ENCODE measurements around the gene SYAP1. TPM values are rescaled to one million over a fixed set of nuclear protein-coding genes. Genes with fewer than 3 reads are reported as not detected.
"Not testable (repeated sequence)": the region's sequence is repeated elsewhere in the genome, so short reads cannot be mapped to it uniquely, and the experiment has no call there.

The SYAP1 gene
- total and polyA plus RNA-seq, 5 donors: 11.4 to 24.9 (median 17.2) TPM

DNA sequence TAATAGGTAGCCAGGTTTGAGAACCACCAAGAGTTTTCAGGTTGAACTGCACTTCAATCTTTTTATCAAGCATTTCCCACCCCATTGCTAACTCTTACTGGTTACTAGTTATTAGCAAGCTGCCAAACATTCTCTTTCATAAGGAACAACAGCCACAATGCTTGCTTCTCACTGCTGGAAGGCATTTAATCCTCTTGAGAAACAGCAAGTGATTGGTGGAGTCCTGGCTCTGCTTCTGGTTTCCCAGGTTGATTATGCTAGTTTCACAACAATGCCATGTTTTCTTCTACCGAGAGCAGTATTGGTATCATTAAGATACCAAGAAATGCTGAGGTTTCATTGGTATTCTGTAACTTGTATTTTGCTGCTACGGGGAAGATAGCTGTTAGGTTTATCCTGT is 34.6 kb downstream of the SYAP1 start:
- Histone ChIP-seq H3K4me3 (ENCODE audit: low read length) (no peak overlapping the region), H3K4me1 (ENCODE audit: control insufficient read depth, insufficient read depth, low read length) (no peaks in the 10 kb centered on the region), H3K9me3 (ENCODE audit: control insufficient read depth, low read length) (no peaks in the 10 kb centered on the region), H3K27me3 (ENCODE audit: control insufficient read depth, insufficient read depth) (no peaks in the 10 kb centered on the region), H3K27ac (ENCODE audit: low read length) (no peak overlapping the region)
- 97% methylated on average over 2 of the region's 2 CpGs for WGBS
- ATAC-seq (no peak), DNase-seq (no peak)
- intact Hi-C loops (cut with DNase I): no loop called here

DNA sequence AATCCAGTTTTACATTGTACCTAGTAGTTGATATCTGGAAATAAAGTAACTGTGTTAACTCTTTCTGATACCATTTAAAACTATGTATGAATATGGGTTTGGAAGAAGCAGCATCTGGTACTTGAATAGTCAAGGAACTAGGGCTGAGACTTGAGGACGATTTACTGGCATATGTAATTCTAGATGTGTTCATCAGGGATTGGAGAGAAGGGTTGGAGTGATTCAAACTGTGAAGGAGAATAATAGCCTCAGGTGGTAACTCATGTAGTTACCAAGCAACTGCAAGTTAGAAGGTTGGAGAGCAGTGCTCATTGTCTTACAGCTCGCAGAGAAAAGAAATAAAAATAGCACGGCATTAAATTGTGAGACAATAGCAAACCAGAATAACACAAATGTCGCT is 37.3 kb downstream of the SYAP1 start:
- 96% methylated on average over 4 of the region's 4 CpGs for WGBS
- intact Hi-C loops (cut with DNase I): no loop called here
- ATAC-seq (no peak), DNase-seq (no peak)
- Histone ChIP-seq H3K27me3 (ENCODE audit: control insufficient read depth, insufficient read depth) (no peaks in the 10 kb centered on the region), H3K4me1 (ENCODE audit: control insufficient read depth, insufficient read depth, low read length) (no peaks in the 10 kb centered on the region), H3K27ac (ENCODE audit: low read length) (no peak overlapping the region), H3K9me3 (ENCODE audit: control insufficient read depth, low read length) (no peaks in the 10 kb centered on the region), H3K4me3 (ENCODE audit: low read length) (no peak overlapping the region)

DNA sequence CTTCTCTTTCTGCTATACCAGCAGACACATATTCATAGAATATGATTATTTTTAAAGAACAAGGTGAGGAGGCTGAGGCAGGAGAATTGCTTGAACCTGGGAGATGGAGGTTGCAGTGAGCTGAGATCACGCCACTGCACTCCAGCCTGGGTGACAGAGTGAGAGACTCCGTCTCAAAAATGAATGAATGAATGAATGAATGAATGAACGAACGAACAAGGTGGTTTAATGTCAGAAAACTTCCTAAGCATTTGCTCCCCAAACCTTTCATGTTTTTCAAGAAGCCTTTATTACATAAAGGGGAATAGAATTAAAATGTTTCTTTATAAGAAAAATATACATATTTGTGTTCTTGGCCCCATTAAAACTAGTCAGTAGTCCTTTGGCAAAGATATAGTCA is 42.1 kb downstream of the SYAP1 start:
- H3K9me3 ChIP-seq (ENCODE audit: control insufficient read depth, low read length); H3K4me3 ChIP-seq (ENCODE audit: low read length); ATAC-seq; H3K27ac ChIP-seq (ENCODE audit: low read length); H3K4me1 ChIP-seq (ENCODE audit: control insufficient read depth, insufficient read depth, low read length); DNase-seq; intact Hi-C loops (cut with DNase I); H3K27me3 ChIP-seq (ENCODE audit: control insufficient read depth, insufficient read depth): not testable (repeated sequence)
- 92% methylated on average over 4 of the region's 4 CpGs for WGBS

DNA sequence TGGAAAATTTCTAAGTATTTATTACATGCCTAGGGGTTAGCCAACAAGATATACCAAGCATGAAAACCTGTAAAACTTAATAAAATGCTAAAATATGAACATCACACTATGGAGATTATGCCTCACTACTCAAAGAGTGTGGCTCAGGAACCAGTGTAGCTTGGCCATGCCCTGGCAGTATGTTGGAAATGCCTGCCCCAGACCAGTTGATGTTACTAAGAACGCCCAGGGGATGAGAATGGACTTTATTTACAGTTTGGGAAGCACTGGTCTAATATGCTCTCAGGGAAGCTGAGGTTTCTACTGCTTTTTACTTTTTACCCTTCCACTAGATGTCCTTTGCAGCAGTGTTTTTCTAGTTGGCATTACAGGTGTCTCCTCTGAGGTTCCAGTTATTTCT is 43.2 kb downstream of the SYAP1 start:
- H3K27me3 ChIP-seq (ENCODE audit: control insufficient read depth, insufficient read depth): no peaks in the 10 kb centered on the region
- H3K4me3 ChIP-seq (ENCODE audit: low read length): no peak overlapping the region
- H3K27ac ChIP-seq (ENCODE audit: low read length): no peak overlapping the region
- no peak for DNase-seq
- intact Hi-C loops (cut with DNase I): no loop called here
- no peaks in the 10 kb centered on the region for H3K9me3 ChIP-seq (ENCODE audit: control insufficient read depth, low read length)
- H3K4me1 ChIP-seq (ENCODE audit: control insufficient read depth, insufficient read depth, low read length): no peaks in the 10 kb centered on the region
- WGBS: 96% methylated on average over 1 of the region's 1 CpG
- ATAC-seq: no peak

DNA sequence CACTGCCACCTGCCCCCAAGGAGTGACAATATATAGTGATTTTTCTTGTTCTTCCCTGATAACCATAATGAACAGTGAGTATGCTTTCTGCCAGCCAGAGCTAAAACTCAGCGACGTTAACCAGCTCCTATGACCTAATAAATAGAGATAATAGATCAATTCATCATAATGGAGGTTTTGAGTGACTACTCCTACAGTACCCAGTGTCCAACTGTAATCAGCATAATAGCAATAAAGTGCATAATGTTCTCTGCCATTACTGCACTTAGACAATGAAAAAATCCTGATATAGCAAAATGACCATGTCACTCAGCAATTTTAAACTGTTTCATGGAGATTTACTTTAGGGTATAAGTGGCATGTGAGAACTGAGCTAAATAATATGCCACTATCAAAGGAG is 46.2 kb downstream of the SYAP1 start:
- Histone ChIP-seq H3K4me1 (ENCODE audit: control insufficient read depth, insufficient read depth, low read length) (no peaks in the 10 kb centered on the region), H3K27me3 (ENCODE audit: control insufficient read depth, insufficient read depth) (no peaks in the 10 kb centered on the region), H3K9me3 (ENCODE audit: control insufficient read depth, low read length) (no peaks in the 10 kb centered on the region), H3K4me3 (ENCODE audit: low read length) (no peak overlapping the region), H3K27ac (ENCODE audit: low read length) (no peak overlapping the region)
- intact Hi-C loops (cut with DNase I): no loop called here
- ATAC-seq: no peak
- WGBS: 57% methylated on average over 2 of the region's 2 CpGs
- no peak for DNase-seq

DNA sequence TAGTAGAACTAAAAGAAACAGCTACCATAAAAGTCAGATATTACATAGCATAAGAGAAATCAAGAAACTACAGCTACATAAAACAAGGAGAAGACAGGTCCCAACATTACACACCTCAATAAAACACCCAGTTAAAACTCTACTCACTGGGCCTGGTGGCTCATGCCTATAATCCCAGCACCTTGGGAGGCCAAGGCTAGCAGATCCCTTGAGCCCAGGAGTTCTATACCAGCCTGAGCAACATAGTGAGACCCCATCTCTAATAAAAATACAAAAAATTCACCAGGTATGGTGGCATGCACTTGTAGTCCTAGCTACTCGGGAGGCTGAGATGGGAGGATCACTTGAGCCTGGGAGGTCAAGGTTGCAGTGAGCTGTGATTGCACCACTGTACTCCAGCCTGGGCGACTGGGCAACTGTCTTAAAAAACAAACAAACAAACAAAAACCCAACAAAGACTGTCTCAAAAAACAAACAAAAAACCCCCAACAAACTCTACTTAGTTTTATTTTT is 51.6 kb downstream of the SYAP1 start:
- H3K4me1 ChIP-seq (ENCODE audit: control insufficient read depth, insufficient read depth, low read length): no peaks in the 10 kb centered on the region
- H3K9me3 ChIP-seq (ENCODE audit: control insufficient read depth, low read length): no peaks in the 10 kb centered on the region
- no peaks in the 10 kb centered on the region for H3K27me3 ChIP-seq (ENCODE audit: control insufficient read depth, insufficient read depth)
- intact Hi-C loops (cut with DNase I): no loop called here
- no peak overlapping the region for H3K27ac ChIP-seq (ENCODE audit: low read length)
- no peak for DNase-seq
- no peak for ATAC-seq
- H3K4me3 ChIP-seq (ENCODE audit: low read length): no peak overlapping the region
- 76% methylated on average over 2 of the region's 2 CpGs for WGBS

DNA sequence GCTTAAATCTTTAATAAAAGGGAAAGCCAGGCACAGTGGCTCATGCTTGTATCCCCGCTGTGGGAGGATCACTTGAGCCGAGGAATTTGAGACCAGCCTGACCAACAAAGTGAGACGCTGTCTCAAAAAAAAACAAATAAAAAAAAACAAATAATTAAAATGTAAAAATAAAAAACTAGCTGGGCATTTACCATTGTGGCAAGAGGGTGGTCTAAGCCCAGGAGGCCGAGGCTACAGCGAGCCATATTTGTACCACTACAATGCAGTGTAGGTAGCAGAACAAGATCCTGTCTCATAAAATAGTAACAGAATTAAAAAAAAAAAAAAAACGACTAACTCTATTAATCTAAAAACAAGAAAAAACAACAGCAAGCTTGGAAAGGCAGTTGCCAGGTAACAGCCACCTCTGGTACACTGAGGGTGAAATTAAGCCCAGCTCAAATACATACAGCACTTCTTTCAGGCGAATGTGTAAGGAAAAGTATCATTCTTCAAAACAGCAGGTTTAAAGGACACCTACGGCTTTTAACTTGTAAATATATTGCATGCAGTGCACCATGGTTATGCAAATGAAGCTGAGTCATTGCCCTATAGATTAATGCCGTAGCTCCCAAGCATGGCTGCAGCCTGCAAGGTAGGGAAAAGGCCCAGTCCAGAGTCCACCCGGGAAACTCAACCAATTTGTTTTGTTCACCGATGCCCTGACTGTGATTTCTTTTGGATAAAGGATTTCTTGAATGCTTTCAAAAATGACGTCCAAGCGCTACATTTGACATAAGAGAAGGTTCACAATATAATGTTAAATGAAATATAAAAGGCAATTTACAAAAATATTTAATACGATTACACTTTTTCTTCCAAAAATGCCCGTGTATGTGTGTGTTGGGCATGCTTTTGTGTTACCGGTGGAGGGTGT is 52.3 kb downstream of the SYAP1 start:
- Histone ChIP-seq H3K9me3 (ENCODE audit: control insufficient read depth, low read length) (no peaks in the 10 kb centered on the region), H3K4me3 (ENCODE audit: low read length) (no peak overlapping the region), H3K27ac (ENCODE audit: low read length) (no peak overlapping the region), H3K27me3 (ENCODE audit: control insufficient read depth, insufficient read depth) (no peaks in the 10 kb centered on the region), H3K4me1 (ENCODE audit: control insufficient read depth, insufficient read depth, low read length) (no peaks in the 10 kb centered on the region)
- 62% methylated on average over 16 of the region's 16 CpGs for WGBS
- intact Hi-C loops (cut with DNase I): no loop called here
- no peak for DNase-seq
- no peak for ATAC-seq

DNA sequence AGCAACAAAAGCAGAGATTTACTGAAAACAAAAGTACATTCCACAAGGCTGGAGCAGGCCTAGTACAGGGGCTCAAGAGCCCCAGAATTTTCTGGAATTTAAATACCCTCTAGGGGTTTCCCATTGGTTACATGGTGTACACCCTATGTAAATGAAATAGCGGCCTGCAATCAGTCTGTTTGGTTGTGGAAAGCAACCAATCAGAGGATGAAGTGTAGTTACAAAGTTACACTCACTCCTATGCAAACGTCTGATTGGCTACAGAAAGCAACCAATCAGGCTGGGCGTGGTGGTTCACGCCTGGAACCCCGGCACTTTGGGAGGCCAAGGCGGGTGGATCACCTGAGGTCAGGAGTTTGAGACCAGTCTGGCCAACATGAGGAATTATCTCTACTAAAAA is 53.0 kb downstream of the SYAP1 start:
- H3K27ac ChIP-seq (ENCODE audit: low read length): no peak overlapping the region
- WGBS: 95% methylated on average over 6 of the region's 6 CpGs

DNA sequence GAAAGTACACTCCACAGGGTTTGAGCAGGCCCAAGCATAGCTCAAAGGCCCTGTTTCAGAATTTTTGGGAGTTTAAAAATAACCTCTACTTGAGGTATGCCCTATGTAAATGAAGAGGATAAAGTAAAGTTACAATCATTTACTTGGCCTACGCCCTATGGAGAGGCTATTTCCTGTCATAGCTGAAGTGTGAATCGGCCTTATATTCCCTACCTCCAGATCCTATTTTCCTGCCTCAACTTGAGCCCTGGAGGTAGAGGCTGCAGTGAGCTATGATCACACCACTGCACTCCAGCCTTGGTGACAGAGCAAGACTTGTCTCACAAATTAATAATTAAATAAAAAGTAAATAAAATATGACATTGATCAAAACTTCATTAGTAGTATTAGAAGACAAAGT is 55.3 kb downstream of the SYAP1 start:
- 90% methylated on average over 2 of the region's 2 CpGs for WGBS
- H3K4me1 ChIP-seq (ENCODE audit: control insufficient read depth, insufficient read depth, low read length): no peaks in the 10 kb centered on the region
- DNase-seq (no peak), ATAC-seq (no peak)
- H3K27ac ChIP-seq (ENCODE audit: low read length): no peak overlapping the region
- no peaks in the 10 kb centered on the region for H3K27me3 ChIP-seq (ENCODE audit: control insufficient read depth, insufficient read depth)
- H3K9me3 ChIP-seq (ENCODE audit: control insufficient read depth, low read length): no peaks in the 10 kb centered on the region
- H3K4me3 ChIP-seq (ENCODE audit: low read length): no peak overlapping the region
- intact Hi-C loops (cut with DNase I): no loop called here

More for the DNA sequence above, 53.0 kb downstream of the SYAP1 start:
- Histone ChIP-seq H3K9me3 (ENCODE audit: control insufficient read depth, low read length) (no peaks in the 10 kb centered on the region), H3K4me3 (ENCODE audit: low read length) (no peak overlapping the region), H3K27me3 (ENCODE audit: control insufficient read depth, insufficient read depth) (no peaks in the 10 kb centered on the region), H3K4me1 (ENCODE audit: control insufficient read depth, insufficient read depth, low read length) (no peaks in the 10 kb centered on the region)
- intact Hi-C loops (cut with DNase I): no loop called here
- DNase-seq: no peak
- no peak for ATAC-seq

DNA sequence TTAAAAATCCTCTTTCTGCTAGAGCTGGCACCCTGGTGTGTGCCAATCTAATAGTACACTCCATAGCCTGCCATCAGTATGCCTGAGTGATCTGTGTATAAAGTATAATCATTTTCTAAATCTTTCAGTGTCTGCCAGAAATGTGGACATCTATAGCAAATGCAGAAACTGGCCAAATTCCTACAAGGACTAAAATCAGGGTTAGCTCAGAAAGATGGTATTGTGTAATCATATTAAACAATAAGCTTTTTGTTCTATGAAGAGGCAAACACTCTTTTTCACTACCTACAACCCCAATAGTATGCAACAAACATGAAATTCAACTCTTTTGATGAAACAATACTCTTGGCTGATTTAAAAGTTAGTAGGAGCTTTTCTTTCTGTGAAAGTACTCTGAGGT is 59.1 kb downstream of the SYAP1 start:
- Histone ChIP-seq H3K27me3 (ENCODE audit: control insufficient read depth, insufficient read depth) (no peaks in the 10 kb centered on the region), H3K4me1 (ENCODE audit: control insufficient read depth, insufficient read depth, low read length) (no peaks in the 10 kb centered on the region), H3K4me3 (ENCODE audit: low read length) (no peak overlapping the region), H3K27ac (ENCODE audit: low read length) (no peak overlapping the region), H3K9me3 (ENCODE audit: control insufficient read depth, low read length) (no peaks in the 10 kb centered on the region)
- no peak for DNase-seq
- intact Hi-C loops (cut with DNase I): no loop called here
- no peak for ATAC-seq

DNA sequence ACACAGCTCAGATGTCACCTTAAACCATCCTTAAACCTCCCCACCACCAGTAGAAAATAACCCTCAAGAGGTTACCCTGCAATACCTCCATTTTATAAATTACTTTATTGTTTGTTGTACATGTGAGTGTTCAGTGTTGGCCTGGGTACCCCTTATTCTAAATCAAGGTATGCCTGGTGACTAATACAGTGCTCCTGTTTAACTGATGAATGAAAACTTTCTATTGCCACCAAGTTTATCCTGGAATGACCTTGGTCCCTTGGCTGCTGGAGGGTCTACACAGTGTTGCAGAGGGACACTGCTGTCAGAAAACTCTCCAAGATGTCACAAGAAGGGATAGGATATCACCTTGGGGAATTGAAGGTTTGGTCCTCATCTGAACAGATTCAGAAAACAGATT is 59.6 kb downstream of the SYAP1 start:
- no peaks in the 10 kb centered on the region for H3K27me3 ChIP-seq (ENCODE audit: control insufficient read depth, insufficient read depth)
- intact Hi-C loops (cut with DNase I): no loop called here
- DNase-seq (no peak), ATAC-seq (no peak)
- no peaks in the 10 kb centered on the region for H3K4me1 ChIP-seq (ENCODE audit: control insufficient read depth, insufficient read depth, low read length)
- H3K9me3 ChIP-seq (ENCODE audit: control insufficient read depth, low read length): no peaks in the 10 kb centered on the region
- H3K27ac ChIP-seq (ENCODE audit: low read length): no peak overlapping the region
- no peak overlapping the region for H3K4me3 ChIP-seq (ENCODE audit: low read length)

Measured in right cardiac atrium (tissue), 5 donors.